Coronary artery (tissue), 2 donors: ENCODE results near the gene MYO1G.

Experiments
- DNase-seq: peaks from one replicate; pipeline ENCODE4 v3.0.0-alpha.2; 2017; ENCODE audit warnings: low spot score
- H3K27ac ChIP-seq, 2 donors: fragments of 200-600 bp; sonication (generic); one replicate each; pipeline ENCODE4 v1.5.1; 2016 to 2019
- H3K4me3 ChIP-seq: fragments of 200-600 bp; sonication (generic); 2 replicates; pipeline ENCODE4 v1.5.1; 2016; ENCODE audit warnings: mild to moderate bottlenecking, moderate library complexity
- CTCF ChIP-seq: fragments of 200-600 bp; sonication (generic); IDR thresholded peaks from one replicate; pipeline ENCODE4 v1.5.1; 2019; ENCODE audit warnings: antibody characterized with exemption

The MYO1G gene

GRCh38 chr7:44922351-44922694 lies 56.5 kb downstream of the MYO1G start:
- no peak overlapping the region for H3K4me3 ChIP-seq

GRCh38 chr7:44921607-44922350 lies 57.0 kb downstream of the MYO1G start:
- Histone ChIP-seq H3K4me3 (no peak overlapping the region), H3K27ac (no peak overlapping the region)
- peak; percentile 54 for TF ChIP-seq CTCF
- DNase-seq: peak; percentile 87

More at GRCh38 chr7:44922351-44922694, 56.5 kb downstream of the MYO1G start:
- H3K27ac ChIP-seq: no peak overlapping the region
- DNase-seq: no peak
- TF ChIP-seq CTCF: no peak

- no peak overlapping the region for H3K4me3 ChIP-seq
- no peak overlapping the region for H3K27ac ChIP-seq
- no peak for TF ChIP-seq CTCF
- DNase-seq: no peak
Measured at GRCh38 chr7:44920119-44920518, 58.7 kb downstream of the MYO1G start.

- H3K4me3 ChIP-seq: no peak overlapping the region
- TF ChIP-seq CTCF: no peak
- DNase-seq: no peak
- H3K27ac ChIP-seq: no peak overlapping the region
Measured at GRCh38 chr7:44918029-44918428, 60.8 kb downstream of the MYO1G start.

- no peak for DNase-seq
- no peak overlapping the region for H3K4me3 ChIP-seq
- H3K27ac ChIP-seq: no peak overlapping the region
- TF ChIP-seq CTCF: no peak
Measured at GRCh38 chr7:44917465-44917864, 61.4 kb downstream of the MYO1G start.

GRCh38 chr7:44914992-44915607 lies 63.7 kb downstream of the MYO1G start:
- Histone ChIP-seq H3K4me3 (no peak overlapping the region), H3K27ac (no peak overlapping the region)
- no peak for DNase-seq
- no peak for TF ChIP-seq CTCF

GRCh38 chr7:44912775-44913347 lies 66.0 kb downstream of the MYO1G start:
- H3K4me3 ChIP-seq: no peak overlapping the region
- DNase-seq: no peak
- TF ChIP-seq CTCF: no peak
- no peak overlapping the region for H3K27ac ChIP-seq
